Measurements from ENCODE around the gene PRICKLE4. TPM values are rescaled to one million over a fixed set of nuclear protein-coding genes. Genes with fewer than 3 reads are reported as not detected.
A peak's percentile ranks its signal among the peaks of the same experiment; 100 is the strongest.

The PRICKLE4 gene
- total and polyA plus RNA-seq, 2 of the 13 experiments (the other 11 are each of a cell fraction or from before 2014, with no cell fraction given) = 0.92 to 1.2 TPM

- TF ChIP-seq ZFX (CRISPR knock-in tag; IDR thresholded peaks at IDR 0.05; ENCODE audit: low read depth) = peak; percentile 76
- no peak for TF ChIP-seq HMGA1 (CRISPR knock-in tag; conservative IDR thresholded peaks at IDR 0.05)
- TF ChIP-seq, protein P1, sequence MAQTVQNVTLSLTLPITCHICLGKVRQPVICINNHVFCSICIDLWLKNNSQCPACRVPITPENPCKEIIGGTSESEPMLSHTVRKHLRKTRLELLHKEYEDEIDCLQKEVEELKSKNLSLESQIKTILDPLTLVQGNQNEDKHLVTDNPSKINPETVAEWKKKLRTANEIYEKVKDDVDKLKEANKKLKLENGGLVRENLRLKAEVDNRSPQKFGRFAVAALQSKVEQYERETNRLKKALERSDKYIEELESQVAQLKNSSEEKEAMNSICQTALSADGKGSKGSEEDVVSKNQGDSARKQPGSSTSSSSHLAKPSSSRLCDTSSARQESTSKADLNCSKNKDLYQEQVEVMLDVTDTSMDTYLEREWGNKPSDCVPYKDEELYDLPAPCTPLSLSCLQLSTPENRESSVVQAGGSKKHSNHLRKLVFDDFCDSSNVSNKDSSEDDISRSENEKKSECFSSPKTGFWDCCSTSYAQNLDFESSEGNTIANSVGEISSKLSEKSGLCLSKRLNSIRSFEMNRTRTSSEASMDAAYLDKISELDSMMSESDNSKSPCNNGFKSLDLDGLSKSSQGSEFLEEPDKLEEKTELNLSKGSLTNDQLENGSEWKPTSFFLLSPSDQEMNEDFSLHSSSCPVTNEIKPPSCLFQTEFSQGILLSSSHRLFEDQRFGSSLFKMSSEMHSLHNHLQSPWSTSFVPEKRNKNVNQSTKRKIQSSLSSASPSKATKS (CRISPR knock-in tag; IDR thresholded peaks at IDR 0.05) = no peak
- TF ChIP-seq SIX4 (CRISPR knock-in tag; IDR thresholded peaks at IDR 0.05) = no peak
- no peak for TF ChIP-seq ZNF720 (CRISPR knock-in tag; IDR thresholded peaks at IDR 0.05)
- TF ChIP-seq NR2F6 (IDR thresholded peaks at IDR 0.05) = no peak
- TF ChIP-seq NR2F6 (CRISPR knock-in tag; IDR thresholded peaks at IDR 0.05) = peak; percentile 10; the same call in 1 of the 2 replicates
- TF ChIP-seq ZNF264 (CRISPR knock-in tag; IDR thresholded peaks at IDR 0.05) = no peak
- no peak for TF ChIP-seq ZNF337 (CRISPR knock-in tag; IDR thresholded peaks at IDR 0.05; ENCODE audit: borderline replicate concordance, low read depth)
- TF ChIP-seq ZKSCAN1 (IDR thresholded peaks at IDR 0.05; ENCODE audit: low read length) = no peak
- TF ChIP-seq RBM39 (IDR thresholded peaks at IDR 0.05; ENCODE audit: low read depth, low read length, poor library complexity, severe bottlenecking) = no peak
- no peak for TF ChIP-seq ZNF567 (CRISPR knock-in tag; IDR thresholded peaks at IDR 0.05; ENCODE audit: borderline replicate concordance)
- peak; percentile 3 for TF ChIP-seq TEAD3 (CRISPR knock-in tag; optimal IDR thresholded peaks at IDR 0.05; ENCODE audit: borderline replicate concordance)
- TF ChIP-seq ZSCAN30 (CRISPR knock-in tag; IDR thresholded peaks at IDR 0.05) = no peak
- no peak; the same call in 1 of the 2 replicates for TF ChIP-seq SIN3A (IDR thresholded peaks at IDR 0.05; ENCODE audit: borderline replicate concordance, low read depth, low read length)
- TF ChIP-seq KMT2B (CRISPR knock-in tag; IDR thresholded peaks at IDR 0.05) = no peak
- no peak for TF ChIP-seq NCOA5 (CRISPR knock-in tag; IDR thresholded peaks at IDR 0.05)
- no peak for TF ChIP-seq ARNT (IDR thresholded peaks at IDR 0.05)
- TF ChIP-seq XBP1 (CRISPR knock-in tag; IDR thresholded peaks at IDR 0.05) = no peak
- no peak for TF ChIP-seq NCOA1 (CRISPR knock-in tag; IDR thresholded peaks at IDR 0.05)
- no peak for TF ChIP-seq ZSCAN9 (CRISPR knock-in tag; IDR thresholded peaks at IDR 0.05; ENCODE audit: borderline replicate concordance)
- peak; percentile 61 for TF ChIP-seq HNRNPK (IDR thresholded peaks at IDR 0.05; ENCODE audit: low read depth, low read length, poor library complexity, severe bottlenecking)
- TF ChIP-seq SALL1 (CRISPR knock-in tag; IDR thresholded peaks at IDR 0.05) = no peak
- TF ChIP-seq ZNF768 (CRISPR knock-in tag; IDR thresholded peaks at IDR 0.05) = no peak
- TF ChIP-seq ZNF282 (IDR thresholded peaks at IDR 0.05; ENCODE audit: partially characterized antibody) = no peak
- no peak; the same call in 1 of the 2 replicates for TF ChIP-seq POLR2AphosphoS5 (IDR thresholded peaks at IDR 0.05; ENCODE audit: low read depth, low read length)
- no peak for TF ChIP-seq ZNF432 (CRISPR knock-in tag; IDR thresholded peaks at IDR 0.05; ENCODE audit: borderline replicate concordance)
- no peak for TF ChIP-seq SYNCRIP (IDR thresholded peaks at IDR 0.05; ENCODE audit: insufficient read depth, low read depth, low read length)
- no peak for TF ChIP-seq BRCA1 (CRISPR knock-in tag; IDR thresholded peaks at IDR 0.05)
- TF ChIP-seq ZNF17 (CRISPR knock-in tag; IDR thresholded peaks at IDR 0.05) = no peak
- no peak for TF ChIP-seq NKX3-1 (CRISPR knock-in tag; IDR thresholded peaks at IDR 0.05)
- TF ChIP-seq ZNF776 (CRISPR knock-in tag; IDR thresholded peaks at IDR 0.05) = no peak
- TF ChIP-seq, protein P2, sequence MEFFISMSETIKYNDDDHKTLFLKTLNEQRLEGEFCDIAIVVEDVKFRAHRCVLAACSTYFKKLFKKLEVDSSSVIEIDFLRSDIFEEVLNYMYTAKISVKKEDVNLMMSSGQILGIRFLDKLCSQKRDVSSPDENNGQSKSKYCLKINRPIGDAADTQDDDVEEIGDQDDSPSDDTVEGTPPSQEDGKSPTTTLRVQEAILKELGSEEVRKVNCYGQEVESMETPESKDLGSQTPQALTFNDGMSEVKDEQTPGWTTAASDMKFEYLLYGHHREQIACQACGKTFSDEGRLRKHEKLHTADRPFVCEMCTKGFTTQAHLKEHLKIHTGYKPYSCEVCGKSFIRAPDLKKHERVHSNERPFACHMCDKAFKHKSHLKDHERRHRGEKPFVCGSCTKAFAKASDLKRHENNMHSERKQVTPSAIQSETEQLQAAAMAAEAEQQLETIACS (CRISPR knock-in tag; IDR thresholded peaks at IDR 0.05) = peak; percentile 44; the same call in 1 of the 2 replicates
Measured at GRCh38 chr6:41734666-41735426, 45.7 kb upstream of the PRICKLE4 start (continued).

Data from HepG2 (cell line).